HG02571 (cell line): ENCODE results near the gene ACSS1.
"Not testable (repeated sequence)": the region's sequence is repeated elsewhere in the genome, so short reads cannot be mapped to it uniquely, and the experiment has no call there.

Experiments used
- ATAC-seq: cut with Tn5 transposase; IDR thresholded peaks from one replicate; pipeline ENCODE4 v1.9.1; 2021; ENCODE audit warnings: mild to moderate bottlenecking, moderate library complexity; ENCODE audit not compliant: unreplicated experiment

The ACSS1 gene

DNA sequence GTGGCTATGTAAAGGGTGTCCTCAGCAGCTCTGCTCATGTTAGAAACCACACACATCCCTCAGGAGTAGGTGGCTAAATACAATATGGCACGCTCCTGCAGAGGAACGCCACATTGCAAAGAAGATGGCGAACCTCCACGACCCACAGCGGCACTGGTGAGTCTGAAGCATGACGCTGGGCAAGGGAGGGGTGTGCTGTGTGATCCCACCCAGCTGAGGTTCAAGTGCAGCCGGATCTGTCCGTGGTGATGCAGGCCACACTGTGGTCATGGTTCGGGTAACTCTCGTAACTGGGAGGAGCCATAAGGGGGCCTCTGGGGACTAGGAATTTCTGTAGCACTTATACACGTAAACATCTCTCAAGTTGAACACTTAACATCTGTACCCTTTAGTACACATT is 42.0 kb downstream of the ACSS1 start:
- ATAC-seq = no peak

DNA sequence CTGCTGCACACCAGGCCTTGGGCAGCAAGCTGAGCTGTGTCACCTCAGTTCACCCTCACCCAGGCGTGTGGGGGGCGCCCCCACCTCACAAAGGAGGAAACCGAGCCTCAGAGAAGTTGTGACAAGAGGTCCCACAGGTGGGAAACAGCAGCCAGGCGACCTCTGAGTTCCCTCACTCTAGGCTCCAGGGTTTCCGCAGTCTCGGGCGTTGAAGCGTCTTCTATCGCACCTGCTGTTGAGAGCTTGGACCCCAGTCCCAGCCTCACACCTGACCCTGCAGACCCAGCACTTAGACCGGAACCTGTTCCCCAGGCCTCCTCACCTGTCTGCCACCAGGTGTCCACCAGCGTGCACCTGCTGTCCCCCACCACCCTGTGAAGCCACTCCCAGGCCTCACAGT is 43.1 kb downstream of the ACSS1 start:
- no peak for ATAC-seq

DNA sequence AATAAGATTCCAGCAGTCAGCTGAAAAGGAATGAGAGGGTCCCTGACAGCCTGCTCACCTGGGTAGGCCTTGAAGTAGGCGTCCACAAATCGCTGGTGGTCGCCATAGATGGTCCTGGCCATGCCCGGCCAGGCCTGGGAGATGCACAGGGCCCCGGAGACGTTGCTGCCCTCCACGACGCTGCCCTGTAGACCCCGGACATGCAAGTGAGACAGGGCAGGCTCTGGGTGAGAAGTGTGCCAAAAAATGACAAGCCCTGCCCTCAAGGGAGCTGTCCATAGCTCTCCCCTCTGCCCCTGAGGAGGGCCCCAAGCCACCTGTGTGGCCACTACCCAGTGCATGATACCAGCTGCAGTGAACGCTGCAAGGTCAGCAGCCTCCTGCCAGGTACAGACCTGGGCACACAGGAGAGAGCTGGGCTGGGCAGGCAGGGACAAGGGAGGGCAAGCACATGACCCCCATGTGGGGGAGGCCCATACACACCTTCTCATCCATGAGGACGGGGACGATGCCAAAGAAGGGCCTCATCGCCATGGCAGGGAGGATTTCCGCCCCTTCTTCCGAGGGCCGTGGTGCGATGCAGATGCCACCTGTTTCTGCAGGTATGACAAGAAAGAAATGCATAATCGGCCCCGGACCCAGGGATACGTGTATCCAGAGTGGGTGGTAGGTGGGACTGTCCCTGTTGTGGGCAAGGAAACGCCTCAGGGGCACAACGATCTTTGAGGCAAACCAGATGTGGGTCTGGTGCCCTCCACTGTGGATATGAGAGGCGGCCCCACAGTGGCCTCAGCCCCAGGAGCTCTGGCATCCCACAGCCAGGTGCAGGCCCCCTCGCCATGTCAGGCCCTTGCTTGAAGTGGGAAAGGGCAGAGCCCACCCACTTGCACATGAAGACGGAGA is 44.2 kb downstream of the ACSS1 start:
- no peak for ATAC-seq

DNA sequence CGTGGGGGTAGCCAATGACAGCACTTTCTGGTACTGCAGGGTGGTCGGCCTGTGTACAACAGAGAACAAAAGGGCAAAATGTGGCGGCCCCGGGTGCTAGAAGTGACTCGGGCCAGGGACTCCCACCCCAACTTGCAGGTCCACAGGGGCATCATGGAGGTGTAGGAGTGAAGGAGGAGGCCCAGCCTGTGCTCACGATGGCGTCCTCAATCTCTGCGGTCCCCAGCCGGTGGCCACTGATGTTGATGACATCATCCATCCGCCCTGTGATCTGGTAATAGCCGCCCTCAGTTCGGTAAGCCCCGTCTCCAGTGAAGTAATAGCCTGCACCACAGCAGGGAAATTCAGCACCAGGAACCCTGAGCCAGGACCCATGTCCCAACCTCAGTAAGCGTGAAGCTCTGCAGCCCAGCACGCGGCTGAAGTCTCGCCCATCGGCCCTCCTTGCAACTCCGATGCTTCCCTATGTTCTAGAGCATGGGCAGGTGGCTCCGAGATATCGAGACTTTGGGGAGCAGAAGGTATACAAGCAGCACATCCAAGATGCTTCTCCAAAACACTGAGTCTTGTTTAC is 45.2 kb downstream of the ACSS1 start:
- ATAC-seq = no peak

DNA sequence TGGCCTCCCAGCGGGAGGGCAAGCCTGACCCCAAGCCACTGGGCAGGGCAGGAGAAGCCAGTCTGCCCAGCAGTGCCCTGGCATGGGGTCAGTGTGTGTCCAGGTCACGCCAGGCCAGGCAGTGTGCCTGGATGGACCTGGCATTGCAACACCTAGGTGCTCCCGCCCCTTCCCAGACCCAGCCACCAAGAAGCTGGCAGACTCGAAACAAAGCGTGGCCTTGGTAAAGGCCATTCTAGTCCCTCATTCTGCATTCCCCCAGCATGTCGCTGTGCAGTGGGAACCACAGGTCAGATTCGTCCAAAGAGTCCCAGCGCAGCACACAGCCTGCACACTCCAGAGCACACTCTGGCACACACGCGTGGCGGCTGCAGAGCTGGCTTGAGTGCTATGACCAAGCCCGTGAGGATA is 46.1 kb downstream of the ACSS1 start:
- ATAC-seq = no peak

DNA sequence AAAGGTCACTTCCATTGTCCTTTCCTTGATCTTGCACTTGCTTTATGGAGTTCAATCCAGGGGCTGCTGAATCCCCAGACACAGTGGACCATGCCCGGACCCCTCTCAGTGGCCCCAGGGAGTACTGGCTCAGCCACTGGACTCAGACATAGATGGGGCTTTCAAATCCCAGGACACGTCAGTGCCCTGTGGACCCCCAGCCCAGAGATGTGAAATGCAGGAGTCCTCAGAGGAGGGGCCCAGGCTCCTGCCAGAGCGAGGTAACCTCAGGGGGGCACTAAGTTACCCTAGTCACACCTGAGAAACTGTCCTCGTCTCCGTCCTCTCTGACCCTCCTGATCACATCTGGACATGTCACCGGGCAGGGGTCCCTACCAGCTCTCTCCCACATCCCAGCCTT is 46.7 kb downstream of the ACSS1 start:
- no peak for ATAC-seq

DNA sequence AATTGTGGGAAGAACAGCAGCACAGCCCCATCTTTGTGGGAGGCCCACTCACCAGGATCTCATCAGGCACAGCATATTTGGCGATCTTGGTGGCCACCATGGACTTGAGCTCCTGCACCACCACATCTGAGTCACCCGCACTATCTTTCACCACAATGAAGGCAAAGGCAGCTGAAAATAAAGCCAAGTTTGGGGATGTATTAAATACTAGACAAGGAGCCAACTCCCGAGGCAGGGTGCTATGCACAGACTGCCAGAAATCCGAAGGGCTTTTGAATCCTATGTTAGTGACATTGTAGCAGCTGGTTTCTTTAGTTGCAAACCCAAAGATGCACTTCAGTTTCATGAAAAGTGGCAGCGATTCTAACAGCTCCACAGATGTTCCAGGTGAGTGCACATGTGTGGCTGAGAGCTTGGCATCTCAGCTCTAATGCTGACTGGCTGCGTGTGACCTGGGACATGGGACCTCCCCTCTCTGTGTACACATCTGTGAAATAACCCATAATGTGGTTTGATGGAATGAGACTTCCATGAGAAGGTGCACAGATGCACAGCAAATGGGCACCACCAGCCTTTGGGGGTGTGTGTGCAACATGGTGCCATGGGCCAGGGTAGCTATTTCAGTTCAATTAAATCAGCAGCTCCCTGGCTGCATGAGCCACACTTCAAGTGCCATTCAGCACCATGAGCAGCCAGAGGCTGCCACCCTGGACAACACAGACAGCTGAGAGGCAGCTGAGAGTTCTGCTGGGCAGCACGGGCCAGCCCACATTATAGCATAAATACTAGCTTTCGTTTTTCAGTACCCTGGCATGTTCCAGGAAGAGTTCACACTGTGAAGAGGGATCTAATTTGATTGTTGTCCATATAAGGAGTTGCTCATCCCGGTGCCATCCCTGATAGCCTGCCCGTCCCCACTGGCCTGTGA is 48.5 kb downstream of the ACSS1 start:
- no peak for ATAC-seq

DNA sequence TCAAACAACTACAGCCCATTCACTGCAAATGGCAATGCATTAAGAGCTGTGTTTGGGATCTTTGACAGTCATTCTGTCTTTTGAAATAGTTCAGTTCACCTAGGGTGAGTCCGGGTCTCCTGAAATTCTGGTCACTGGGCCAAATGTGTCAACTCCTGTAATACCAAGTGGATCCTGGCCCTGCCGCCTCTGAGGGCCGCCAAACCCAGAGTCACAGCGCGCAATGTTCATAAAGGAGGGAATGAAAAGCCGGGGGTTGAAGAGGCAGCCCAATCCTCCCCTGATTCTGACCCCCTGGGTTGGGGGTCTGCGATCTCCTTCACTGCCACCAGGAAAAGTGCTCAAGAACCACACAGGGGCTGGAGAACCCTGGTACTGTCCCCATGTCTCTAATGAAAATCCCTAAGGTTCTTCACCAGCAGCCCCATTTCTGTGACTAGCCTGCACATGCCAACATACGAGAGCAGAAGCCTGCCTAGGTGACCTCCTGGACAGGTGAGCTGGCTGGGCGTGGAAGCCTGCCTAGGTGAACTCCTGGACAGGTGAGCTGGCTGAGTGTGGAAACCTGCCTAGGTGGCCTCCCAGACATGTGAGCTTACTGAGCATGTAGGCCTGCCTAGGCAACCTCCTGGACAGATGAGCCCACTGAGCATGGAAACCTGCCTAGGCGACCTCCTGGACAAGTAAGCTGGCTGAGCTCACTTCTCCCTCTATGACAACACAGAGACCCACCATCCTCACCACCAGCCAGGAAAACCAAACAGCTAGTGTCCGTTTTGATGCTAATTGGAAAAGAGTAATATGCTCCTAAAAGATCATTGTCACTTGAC is 49.3 kb downstream of the ACSS1 start:
- no peak for ATAC-seq

DNA sequence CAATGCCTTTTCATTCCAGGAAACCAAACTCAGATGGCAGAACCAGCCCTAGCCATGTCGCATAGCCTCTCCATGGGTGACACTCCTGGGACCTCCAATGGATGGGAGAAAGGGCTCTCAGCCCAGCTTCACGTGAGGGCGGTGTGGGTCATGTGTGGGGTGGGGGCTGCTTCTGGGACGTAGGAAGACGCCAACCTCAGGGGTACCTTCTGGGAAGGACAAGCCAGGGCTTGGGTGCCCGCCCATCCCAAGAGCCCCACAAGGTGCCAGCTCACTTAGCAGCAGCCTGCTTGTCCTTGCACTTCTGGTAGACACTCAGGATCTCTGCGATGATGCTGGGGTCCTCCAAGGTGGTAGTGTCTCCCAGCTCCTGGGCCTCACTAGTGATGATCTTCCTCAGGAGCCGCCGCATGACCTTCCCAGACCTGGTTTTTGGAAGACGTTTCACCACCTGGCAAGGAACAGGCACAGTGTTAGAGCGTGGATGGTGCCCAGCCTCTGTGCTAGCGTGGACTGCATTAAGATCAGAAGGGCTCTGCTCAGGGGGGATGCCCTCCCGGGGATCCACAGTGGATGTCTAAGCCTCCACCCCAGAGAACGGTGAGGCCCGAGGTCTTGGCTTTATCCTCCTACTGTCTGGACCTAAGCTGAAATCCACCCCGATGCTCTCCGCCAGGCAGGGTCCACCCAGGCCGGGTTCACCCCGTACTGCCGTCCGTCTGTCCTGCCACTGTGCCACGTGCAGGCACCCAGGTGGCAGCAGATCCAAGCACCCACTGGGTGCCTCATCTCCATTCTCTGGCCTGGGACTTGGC is 50.2 kb downstream of the ACSS1 start:
- ATAC-seq = no peak

DNA sequence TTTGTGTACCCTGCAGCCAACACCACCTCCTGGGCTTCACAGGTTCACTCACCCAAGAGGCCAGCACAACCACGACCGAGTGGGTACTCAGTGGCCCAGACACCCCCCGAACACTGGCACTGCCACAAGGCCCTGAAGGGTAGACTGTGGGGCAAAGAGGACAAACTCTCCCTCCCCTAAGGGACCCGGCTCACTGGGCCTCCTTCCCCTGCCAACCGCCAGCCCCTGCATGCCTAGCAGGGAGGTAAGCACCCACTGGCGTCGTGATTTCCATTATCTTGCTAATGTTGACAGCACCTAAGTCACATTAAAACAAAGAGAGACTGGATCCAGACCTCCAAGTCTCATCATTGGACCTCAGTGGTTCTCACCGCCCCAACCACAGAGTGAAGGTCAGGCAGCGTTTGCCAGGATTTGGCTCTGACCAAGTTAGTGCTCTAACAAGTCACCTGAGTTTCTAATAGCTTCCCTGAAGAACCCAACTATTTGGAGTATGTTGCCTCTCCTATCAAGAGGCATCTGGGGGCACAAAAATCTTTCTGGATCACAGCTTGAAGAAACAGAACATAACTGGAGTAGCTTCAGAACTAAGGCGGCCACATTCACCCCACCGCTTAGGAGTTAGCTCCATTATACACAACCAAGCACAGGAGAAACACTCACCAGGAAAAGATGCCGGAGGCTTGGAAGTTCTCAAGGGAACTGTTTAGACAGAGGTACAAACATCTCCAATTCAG is 51.3 kb downstream of the ACSS1 start:
- ATAC-seq = no peak

DNA sequence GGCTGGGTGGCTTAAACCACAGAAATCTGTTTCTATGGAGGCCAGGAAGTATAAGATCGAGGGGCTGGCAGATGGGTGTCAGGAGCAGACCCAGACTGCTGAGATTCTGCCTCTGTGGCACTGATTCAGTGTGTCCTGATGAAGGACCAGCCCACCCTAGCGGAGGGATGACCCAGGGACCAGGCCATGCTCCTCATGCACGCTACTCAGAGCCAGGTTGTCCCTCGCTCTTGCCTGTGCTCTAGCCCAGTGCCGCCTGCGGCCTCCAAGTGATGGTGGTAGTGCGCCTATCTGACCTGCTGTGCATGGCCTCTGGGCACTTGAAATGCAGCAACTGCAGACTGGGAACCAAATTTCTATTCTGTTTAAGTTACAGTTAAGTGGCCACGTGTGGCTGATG is 52.3 kb downstream of the ACSS1 start:
- ATAC-seq = no peak

DNA sequence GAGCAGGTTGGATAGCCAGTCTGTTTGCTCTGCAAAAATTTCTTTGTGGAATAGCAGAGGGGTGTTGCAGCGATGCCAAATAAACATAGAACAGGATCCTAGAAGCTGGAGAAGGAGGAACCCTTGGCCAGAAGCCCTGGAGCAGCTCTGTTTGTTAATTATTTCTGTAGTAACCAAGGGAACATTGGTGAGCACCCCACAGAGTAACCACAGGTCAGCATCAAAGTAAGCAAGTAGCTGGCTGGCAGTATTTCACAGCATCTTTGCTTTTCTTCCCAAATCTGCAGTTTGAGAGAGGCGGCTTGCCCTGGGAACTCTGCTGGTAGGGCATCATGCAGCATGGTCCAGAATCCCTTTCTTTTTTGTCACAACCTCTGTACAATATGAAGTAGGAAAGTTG is 52.7 kb downstream of the ACSS1 start:
- no peak for ATAC-seq

DNA sequence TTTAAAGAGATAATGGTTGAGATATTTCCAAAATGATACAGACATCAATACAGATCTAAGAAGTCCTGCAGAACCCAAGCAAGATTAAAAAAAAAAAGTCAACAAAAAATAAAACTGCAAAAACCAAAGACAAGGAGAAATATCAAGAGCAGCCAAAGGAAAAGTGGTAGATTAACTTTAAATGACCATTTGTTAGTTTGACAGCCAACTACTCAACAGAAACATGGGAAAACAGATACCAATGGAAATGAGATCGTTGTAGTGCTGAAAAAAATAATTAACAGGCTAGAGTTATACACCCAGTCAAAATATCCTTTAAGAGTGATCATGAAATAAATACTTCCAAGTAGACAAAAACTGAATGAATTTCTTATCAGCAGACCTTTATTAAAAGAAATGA is 54.9 kb downstream of the ACSS1 start:
- no peak for ATAC-seq

DNA sequence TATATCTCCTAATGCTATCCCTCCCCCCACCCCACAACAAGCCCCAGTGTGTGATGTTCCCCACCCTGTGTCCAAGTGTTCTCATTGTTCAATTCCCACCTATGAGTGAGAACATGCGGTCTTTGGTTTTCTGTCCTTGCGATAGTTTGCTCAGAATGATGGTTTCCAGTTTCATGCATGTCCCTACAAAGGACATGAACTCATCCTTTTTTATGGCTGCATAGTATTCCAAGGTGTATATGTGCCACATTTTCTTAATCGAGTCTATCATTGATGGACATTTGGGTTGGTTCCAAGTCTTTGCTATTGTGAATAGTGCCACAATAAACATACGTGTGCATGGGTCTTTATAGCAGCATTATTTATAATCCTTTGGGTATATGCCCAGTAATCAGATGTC is 56.6 kb downstream of the ACSS1 start:
- not testable (repeated sequence) for ATAC-seq

DNA sequence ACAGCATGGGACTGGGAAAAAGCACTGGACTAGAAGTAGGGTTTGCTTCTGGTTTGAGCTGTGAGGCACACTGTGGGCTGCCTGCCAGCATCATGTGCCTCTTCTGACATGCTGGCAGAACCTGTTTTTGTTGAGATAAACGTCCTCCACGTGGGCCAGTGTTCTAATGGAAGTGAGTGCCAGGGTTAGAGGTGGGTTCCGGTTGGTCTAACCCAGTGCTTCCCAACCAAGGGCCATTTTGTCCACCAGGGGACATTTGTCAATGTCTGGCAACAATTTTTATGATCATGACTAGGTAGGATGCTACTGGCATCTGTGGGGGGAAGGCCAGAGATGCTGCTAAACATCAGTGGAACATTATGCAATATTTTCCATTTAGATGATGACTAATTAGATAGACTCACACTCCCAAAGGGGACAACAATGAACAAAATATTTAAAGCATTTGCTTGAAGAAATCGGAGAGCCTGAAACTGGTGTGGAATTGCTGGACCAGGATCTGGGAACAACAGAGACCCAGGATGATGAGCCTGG is 57.6 kb downstream of the ACSS1 start:
- no peak for ATAC-seq

DNA sequence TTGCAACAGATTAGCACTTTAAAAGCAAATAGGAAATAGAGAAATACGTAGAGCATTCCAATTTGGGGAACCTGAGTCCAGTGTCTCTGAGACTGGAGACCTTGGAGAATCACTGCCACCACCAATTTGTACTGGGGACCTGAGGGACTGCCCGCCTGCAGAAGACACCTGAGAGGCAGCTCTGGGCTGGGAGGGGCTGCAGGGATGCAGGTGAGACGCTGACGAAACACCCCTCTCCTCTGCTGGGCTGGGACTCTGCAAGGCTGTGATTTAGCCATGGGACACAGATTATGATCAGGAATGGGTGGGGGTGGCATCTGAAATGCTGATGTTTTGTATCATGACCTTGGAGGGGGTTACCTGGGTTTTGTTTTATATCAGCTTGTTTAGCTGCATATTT is 58.4 kb downstream of the ACSS1 start:
- no peak for ATAC-seq

DNA sequence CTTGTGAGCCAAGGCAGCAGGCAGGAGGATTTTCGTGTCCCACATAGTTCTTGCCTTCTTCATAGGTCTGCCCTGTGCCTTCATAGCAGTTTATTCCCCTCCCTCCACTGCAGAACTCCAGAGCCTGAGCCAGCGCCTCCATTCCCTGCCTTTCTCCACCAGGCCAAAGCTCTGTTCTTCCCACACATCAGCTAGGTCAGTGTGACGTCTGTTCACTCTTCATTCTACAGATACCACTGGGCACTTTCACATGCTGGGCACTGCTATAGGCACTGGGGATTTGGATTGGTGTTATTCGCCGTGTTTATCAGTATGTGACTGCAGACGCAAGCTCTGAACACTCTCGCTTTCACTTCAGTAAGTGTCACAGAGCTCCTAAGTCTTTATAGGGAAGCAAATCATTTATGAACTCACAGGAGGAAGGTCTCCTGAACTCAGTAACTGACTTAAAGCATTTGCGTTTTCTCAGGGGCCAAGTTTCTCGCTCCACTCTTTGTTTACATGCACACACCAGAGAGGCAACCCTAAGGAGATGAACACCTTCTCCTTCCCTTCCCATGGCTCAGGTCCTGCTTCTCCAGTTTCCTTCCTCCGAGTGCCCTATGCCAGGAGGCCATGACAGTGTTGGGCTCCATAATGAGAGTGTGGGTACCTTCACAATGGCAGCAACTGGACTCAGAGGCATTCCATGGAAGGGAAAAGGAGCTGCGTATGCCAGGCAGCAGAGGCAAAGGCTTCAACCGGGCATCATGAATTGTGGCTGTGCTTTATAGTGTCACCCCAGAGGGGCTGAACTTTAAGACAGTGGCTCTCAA is 59.1 kb downstream of the ACSS1 start:
- ATAC-seq = no peak

DNA sequence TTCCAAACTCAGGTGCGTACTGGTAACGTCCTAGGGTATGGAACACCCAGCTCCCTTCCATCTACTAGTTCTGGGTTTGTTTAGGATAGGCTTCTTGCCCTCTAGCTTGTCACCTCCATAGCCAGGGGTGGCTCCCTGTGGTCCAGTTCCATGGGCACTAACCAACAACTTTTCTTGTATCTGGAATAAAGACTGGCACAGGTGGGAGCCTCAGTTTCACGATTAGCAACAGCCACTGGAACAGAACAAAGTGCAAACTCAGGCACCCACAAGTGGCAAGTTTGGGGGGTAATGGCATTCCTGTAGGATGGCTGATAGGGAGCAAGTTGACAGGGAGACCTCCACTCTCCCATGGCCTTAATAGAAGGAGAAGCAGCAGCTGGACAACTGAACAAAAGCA is 59.8 kb downstream of the ACSS1 start:
- no peak for ATAC-seq
